Medulla oblongata (tissue), 1 donor: ENCODE results near the gene IL1A.

Experiments used
- DNase-seq: peaks from one replicate; pipeline ENCODE4 v3.0.0-alpha.2; 2015; ENCODE audit errors: extremely low spot score

IL1A gene

GRCh38 chr2:112764071-112765044, 19.9 kb downstream of the IL1A start, which contains the start of gene CKAP2L:
CKAP2L (minus strand) TSS chr2:112764609; CDS start chr2:112764598, 11 bp downstream.
- DNase-seq = peak; percentile 98

- DNase-seq = no peak
Measured at GRCh38 chr2:112762276-112762675, 22.0 kb downstream of the IL1A start.

- no peak for DNase-seq
Measured at GRCh38 chr2:112760149-112760548, 24.1 kb downstream of the IL1A start.

- DNase-seq = no peak
Measured at GRCh38 chr2:112758711-112759110, 25.6 kb downstream of the IL1A start.

GRCh38 chr2:112757265-112757664, 27.0 kb downstream of the IL1A start:
- no peak for DNase-seq

GRCh38 chr2:112756207-112756606, 28.1 kb downstream of the IL1A start:
- DNase-seq = no peak

GRCh38 chr2:112755444-112755843, 28.8 kb downstream of the IL1A start:
- no peak for DNase-seq

- DNase-seq = peak; percentile 34
Measured at GRCh38 chr2:112754564-112754963, 29.7 kb downstream of the IL1A start.

- no peak for DNase-seq
Measured at GRCh38 chr2:112752667-112753066, 31.6 kb downstream of the IL1A start.

GRCh38 chr2:112751451-112752197, 32.7 kb downstream of the IL1A start:
- no peak for DNase-seq

GRCh38 chr2:112750560-112750843, 33.8 kb downstream of the IL1A start:
- no peak for DNase-seq

- DNase-seq = peak; percentile 85
Measured at GRCh38 chr2:112749755-112750559, 34.3 kb downstream of the IL1A start.

GRCh38 chr2:112740527-112740926, 43.8 kb downstream of the IL1A start:
- DNase-seq = no peak

- no peak for DNase-seq
Measured at GRCh38 chr2:112737542-112738232, 46.6 kb downstream of the IL1A start.

GRCh38 chr2:112733871-112734270, 50.4 kb downstream of the IL1A start:
- DNase-seq = no peak

GRCh38 chr2:112733456-112733855, 50.8 kb downstream of the IL1A start:
- DNase-seq = no peak

- DNase-seq = no peak
Measured at GRCh38 chr2:112731479-112731878, 52.8 kb downstream of the IL1A start.

- DNase-seq = no peak
Measured at GRCh38 chr2:112730791-112731190, 53.5 kb downstream of the IL1A start.

- DNase-seq = no peak
Measured at GRCh38 chr2:112730216-112730615, 54.1 kb downstream of the IL1A start.

- DNase-seq = no peak
Measured at GRCh38 chr2:112728378-112729175, 55.7 kb downstream of the IL1A start.

GRCh38 chr2:112728029-112728362, 56.3 kb downstream of the IL1A start:
- DNase-seq = no peak
